Germinal center (tissue), 1 donor: Measurements from ENCODE around the gene PATL1.
"Not testable (repeated sequence)": the region's sequence is repeated elsewhere in the genome, so short reads cannot be mapped to it uniquely, and the experiment has no call there.

ENCODE experiments used
- DNase-seq: peaks from one replicate; pipeline ENCODE4 v3.0.0; 2012; ENCODE audit warnings: mixed read lengths, low spot score

The PATL1 gene

DNA sequence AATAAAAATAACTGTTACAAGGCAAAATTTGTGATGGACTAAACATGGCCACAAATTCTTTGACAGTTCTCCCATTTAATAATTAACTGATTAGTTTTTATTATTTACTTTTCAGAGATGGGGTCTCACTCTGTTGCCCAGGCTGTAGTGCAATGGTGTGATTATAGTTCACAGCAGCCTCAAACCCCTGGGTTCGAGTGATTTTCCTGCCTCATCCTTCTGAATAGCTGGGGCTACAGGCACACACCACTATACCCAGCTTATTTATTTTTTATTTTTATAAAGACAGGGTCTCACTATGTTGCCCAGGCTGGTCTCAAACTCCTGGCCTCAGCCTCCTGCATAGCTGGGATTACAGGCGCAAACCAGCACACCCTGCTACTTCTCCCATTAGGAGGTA, 4.5 kb upstream of the PATL1 start:
- no peak for DNase-seq

DNA sequence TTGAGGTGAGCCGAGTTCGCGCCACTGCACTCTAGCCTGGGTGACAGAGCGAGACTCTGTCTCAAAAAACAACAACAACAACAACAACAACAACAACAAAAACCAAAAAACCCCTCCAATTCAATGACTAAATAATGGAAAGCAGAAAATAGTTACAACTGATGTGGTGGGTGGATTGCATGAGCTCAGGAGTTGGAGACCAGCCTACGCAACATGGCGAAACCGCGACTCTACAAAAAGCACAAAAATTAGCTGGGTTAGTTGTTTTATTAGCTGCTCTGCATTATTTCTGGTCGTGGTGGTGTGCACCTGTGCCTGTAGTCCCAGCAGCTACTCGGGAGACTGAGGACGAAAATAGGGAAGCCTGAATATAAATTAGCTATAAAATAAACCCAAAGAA, 2.6 kb upstream of the PATL1 start:
- DNase-seq: no peak

DNA sequence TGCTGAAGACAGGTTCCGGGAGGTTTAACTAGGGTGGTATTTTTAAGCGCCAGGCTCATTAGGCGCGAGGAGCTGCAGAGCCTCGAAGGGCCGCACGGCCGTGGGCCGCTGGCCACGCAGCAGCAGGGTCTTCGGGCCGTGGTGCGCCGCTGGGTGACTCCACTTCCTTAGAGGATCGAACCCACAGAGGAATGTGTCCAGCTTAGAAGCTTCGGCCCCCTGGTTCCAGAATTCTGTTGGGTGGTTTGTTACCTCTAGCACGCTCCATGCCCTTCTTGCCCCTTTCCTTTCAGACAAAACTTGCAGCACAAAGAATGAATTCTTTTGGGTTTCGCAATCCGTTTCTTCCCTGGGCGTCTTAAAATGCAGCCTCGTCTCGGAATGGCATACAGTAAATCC, 773 bp upstream of the PATL1 start:
- no peak for DNase-seq

DNA sequence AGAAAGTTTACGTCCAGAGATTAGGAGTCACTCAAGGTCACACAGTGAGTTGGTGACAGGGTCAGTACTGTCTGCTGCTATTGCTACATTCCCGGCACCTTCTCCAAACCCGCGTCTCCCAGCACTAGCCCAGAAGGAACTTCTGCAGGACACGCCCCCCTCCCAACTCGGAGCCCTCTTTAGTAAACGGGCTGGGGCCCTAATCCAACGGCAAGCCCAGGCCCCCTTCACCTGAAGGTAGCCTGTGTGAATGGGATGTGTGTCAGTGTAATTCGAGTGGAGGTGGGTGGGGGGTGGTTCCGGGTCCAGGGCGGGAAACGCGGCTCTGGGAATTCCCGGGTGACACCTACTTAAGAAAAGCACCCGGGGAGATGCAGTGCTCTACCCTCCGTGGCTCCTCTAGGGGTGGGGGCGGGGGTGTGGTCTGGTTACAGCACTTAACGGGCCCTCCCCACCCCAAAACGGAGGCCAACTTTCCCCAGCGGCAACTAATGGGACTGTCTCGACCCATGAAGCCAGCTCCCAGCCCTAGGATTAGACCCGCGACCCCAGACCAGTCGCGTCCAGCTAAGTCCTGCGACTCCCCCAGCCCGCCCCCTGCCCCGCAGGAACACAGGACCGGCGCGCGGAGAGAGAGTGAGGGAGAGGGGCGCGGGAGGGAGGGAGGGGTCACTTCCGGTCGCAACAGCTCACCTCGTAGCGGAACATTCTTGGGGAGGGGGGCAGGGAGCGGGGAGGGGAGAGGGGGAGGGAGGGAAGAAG, 468 bp downstream of the PATL1 start:
- peak; percentile 59 for DNase-seq

DNA sequence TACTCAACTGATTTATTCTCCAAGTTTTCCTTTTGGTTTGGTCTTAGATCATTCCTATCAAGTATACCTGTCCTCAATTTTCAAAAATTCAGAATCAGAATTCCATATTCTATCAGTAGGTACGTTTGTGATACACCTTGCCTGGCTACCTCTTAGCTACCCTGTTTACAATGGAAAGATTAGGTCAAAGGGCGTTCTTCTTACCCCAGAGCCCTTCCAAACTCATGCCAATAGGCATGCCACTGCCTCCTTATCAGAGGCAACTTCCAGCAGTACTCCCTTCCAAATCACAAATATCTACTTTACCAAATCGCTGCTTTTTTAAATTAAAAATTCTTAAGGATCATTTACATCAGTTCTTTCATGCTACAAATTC, 1.0 kb downstream of the PATL1 start:
- DNase-seq: no peak

DNA sequence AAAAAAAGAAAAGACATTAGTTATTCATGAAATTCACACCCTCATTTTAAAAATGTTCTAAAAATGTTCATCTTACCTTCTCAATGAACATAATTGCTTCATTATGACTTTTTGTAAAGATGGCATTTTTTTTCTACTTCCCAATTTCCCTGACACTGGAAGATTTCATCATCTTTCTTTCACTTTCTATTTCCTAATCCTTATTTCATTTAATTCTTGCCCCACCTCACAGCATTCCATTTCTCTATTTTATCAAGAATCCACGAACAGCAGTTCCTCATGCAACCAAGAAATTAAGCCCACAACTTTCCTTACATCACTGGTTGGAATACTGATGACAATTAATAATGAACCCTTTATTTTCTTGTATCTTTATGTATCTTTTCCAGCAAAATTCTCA, 1.9 kb downstream of the PATL1 start:
- no peak for DNase-seq

DNA sequence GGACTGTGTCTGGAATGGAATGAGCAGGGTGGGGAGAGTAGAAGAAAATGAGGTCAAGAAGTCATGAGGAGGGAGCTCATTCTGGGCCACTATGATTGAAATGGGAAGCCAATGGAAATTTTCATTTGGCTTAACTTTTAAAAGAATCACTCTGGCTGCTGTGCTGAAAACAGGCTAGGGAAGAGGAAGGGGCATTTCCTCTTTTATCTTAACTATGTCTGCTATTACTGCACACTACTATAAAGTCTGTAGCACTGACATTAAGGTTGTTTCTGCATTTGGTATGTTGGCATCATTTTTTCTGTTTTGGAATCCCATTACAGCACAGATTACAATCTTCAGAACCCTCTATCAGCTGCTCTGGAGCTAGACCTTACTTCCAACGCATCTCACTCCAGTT, 8.2 kb downstream of the PATL1 start:
- DNase-seq: no peak

DNA sequence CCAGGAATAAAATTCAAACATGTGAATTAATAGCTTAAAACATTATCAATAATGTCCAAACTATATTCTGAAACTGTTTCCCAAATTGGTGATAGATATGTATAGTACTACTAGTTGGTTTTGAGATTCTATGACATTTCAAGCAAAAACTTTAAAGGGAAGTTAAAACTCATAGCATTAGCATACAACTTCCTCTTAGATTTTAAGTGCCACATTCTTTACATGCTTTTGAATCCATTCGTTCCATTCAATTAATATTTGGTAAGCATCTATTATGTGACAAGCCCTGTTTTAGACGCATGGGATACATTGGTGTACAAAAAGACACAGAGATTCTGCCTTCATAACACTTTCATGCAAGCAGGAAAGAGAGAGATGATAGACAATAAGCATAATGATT, 8.9 kb downstream of the PATL1 start:
- DNase-seq: no peak

DNA sequence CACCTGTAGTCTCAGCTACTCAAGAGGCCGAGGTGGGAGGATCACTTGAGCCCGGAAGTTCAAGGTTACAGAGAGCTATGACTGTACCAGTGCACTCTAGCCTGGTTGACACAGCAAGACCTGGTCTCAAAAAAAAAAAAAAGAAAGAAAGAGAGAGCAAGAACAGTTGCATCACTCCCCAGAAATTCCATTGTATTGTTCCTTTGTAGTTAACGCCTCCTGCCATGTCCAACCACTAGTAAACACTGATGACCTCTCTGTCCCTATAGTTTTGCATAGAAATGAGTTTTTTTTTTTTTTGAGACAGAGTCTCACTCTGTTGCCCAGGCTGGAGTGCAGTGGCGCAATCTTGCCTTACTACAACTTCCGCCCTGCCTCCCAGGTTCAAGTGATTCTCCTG, 10.8 kb downstream of the PATL1 start:
- no peak for DNase-seq

DNA sequence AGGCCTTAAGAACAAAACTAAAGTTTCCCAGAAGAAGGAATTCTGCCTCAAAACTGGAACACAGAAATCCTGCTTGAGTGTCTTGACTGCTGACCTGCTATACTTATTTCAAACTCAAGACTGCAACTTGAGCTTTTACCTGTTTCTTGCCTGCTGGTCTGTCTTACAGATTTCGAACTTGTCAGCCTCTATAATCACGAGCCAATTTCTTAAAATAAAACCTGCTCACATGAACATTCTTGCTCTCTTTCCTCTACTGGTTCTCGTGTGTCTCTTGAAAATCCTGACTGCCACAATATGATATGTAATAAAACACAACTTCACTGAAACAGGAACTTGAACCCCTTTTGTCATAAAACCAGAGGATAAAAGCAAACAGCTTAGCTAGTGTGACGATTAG, 13.9 kb downstream of the PATL1 start:
- no peak for DNase-seq

DNA sequence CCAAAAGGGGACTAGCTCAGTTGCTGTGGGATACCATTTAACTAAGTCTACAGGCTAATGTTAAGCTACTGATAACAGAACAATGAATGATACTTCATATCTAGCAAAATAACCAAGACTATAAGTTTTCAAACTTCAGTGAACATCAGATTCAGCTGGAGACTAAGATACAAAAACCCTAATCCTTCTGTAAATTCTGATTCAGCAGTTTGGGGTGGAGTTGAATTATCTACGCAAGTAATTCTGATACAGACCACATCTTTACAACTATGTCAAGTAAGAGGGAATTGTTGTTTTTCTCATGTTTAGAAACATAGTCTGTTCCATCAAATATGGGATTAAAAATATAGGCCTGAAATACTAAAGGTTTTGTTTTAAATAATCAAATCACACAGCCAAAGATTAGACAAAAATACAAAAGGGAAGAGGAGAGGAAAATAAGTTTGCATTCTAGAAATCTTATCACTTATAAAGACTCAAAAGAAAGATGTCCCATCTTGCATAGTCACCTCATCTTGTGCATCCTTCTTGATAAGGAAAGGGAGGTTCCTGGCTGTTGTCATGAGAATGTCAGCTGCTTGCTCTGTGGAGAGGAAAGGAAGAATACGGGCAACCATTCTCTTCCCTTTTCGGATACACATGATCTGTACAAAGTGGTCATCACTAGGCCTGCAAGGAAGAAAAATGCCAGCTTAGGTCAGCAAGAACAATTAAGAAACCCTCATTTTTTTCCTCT, 21.4 kb downstream of the PATL1 start:
- no peak for DNase-seq

DNA sequence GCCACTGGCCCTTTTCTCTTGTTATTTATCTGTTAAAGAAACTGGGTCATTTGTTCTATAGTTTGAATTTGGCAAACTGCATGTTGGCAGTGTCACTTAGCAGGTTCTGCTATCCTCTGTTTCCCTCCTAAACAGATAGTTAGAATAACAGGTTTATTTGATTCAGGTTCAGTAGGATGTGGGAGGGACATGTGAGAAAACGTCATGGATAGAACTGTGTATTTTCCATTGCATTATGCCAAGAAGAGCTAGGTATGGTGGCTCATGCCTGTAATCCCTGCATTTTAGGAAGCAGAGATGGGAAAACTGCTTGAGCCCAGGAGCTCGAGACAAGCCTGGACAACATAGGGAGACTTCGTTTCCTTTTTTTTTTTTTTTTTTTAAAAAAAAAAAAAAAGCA, 24.3 kb downstream of the PATL1 start:
- no peak for DNase-seq

DNA sequence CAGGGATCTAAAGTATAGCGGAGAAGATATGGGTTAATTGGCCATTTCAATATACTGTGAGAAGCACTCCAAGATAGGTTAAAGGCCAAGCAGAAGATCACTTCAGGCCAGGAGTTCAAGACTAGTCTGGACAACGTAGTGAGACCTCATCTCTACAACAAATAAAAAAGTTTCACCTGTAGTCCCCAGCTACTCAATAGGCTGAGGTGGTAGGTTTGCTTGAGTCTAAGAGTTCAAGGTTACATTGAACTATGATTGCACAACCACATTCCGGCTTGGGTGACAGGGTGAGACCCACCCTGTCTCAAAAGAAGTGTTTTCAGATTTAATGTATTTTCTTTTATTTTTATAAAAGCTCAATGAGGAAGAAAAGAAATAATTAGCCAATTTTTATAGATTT, 25.4 kb downstream of the PATL1 start:
- no peak for DNase-seq

DNA sequence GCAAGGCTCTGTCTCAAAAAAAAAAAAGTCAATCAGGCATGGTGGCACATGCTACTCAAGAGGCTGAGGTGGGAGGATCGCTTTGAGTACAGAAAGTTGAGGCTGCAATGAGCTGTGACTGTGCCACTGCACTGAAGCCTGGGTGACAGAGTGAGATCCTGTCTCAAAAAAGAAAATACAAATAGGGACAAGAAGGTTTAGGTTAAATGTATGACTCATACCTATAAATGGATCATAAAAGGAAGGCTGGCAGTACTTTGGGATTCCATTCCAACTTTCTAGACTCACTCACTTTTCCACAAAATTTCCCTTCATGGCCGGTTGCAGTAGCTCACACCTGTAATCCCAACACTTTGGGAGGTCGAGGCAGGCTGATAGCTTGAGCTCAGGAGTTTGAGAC, 27.7 kb downstream of the PATL1 start:
- DNase-seq: no peak

DNA sequence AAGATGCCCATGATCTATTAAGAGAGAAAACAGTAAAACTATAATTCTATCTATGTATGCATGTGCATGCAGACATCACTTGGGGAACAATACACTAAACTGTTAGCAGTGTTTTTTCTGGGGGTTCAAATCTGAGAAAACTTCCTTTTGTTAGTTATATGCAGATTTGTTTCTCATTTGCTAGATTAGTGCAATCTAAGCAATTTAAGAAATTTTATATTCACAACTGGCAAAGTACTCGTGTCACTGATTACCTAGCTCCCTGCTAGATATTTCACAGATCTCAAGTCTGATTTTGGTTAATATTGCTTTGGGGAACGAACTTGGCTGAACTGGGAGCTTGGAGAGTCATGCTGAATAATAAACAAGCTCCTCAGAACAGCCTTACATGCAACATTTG, 38.3 kb downstream of the PATL1 start:
- no peak for DNase-seq

DNA sequence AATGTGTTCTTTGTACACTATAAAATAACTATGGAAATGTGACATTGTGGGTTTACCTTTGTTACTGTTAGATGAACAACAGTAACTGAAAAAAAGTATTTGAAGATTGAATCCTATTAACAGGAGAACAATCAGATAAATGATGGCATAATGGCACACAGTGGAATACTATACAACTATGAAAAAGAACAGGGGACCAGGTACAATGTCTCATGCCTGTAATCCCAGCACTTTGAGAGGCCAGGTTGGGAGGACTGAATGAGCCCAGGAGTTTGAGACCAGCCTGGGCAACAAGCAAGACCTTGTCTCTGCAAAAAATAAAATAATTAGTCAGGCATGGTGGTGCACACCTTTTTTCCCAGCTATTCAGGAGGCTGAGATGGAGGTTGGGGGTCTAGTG, 38.8 kb downstream of the PATL1 start:
- no peak for DNase-seq

DNA sequence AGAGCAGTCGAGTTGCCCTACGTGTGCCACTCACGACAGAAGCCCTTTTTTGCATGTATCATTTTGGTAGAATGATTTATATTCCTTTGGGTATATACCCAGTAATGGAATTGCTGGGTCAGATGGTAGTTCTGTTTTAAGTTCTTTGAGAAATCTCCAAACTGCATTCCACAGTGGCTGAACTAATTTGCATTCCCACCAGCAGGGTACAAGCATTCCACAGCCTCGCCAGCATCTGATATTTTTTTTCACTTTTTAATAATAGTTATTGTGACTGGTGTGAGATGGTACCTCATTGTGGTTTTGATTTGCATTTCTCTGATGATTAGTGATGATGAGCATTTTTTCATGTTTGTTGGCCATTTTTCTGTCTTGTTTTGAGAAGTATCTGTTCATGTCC, 41.9 kb downstream of the PATL1 start:
- DNase-seq: not testable (repeated sequence)

DNA sequence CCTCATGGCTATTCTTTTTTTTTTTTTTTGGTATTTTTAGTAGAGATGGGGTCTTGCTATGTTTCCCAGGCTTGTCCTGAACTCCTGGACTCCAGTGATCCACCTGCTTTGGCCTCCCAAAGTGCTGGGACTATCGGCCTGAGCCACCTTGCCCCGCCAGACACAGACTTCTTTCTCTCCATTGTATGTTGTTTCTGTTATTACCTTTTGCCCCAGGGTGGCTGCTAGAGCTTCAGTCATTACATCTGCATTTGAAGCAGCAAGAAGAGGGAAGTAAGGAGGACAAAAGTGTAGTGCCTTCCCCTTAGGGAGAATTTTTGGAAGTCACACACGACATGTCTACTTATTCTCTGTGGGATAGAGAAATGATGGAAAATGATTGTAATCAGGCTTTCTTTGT, 43.1 kb downstream of the PATL1 start:
- no peak for DNase-seq

DNA sequence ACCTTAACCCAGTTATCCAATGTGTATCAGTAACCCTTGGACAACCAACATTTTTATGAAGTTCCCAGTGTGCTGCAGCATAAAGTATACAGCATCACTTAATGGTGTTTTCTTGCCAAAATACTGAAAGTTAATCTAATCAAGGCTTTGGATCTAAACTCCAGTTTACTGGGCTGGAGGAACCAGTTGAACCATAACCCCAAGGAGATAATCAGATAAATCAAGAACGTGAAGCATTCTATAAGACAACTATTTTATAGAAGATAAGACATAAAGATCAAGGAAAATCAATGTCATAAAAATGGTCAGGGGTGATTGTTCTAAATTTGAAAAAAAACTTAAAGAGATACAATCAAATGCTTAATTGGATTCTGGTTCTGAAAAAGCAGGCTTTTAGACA, 51.0 kb downstream of the PATL1 start:
- no peak for DNase-seq

DNA sequence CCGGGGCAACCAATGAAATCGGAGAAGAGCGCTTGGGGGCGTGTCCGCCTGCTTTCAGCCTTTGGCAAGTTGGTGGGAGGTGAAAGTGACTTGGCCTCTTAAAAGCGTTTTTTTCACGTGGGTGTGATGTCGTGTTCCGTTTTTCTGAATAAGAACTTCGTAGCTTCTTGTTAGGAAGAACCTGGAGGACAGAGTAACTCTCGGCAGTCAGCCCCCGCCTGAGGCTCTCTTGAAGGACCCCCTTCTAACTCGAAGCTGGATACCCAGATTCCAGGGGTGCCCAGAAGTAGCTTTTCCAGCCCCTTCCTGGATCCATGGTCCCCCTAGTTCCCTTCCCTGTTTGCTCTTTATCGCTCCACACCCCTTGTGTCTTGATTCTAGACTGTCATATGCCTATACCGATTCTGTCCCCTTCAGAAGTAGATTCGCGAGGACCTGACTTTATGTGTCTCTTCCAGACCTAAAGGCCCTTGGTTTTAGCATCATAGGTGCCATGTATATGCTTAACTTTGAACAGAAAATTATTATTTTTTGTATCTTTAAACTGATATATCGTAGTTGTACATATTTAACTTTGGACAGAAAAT, 52.3 kb downstream of the PATL1 start:
- no peak for DNase-seq

DNA sequence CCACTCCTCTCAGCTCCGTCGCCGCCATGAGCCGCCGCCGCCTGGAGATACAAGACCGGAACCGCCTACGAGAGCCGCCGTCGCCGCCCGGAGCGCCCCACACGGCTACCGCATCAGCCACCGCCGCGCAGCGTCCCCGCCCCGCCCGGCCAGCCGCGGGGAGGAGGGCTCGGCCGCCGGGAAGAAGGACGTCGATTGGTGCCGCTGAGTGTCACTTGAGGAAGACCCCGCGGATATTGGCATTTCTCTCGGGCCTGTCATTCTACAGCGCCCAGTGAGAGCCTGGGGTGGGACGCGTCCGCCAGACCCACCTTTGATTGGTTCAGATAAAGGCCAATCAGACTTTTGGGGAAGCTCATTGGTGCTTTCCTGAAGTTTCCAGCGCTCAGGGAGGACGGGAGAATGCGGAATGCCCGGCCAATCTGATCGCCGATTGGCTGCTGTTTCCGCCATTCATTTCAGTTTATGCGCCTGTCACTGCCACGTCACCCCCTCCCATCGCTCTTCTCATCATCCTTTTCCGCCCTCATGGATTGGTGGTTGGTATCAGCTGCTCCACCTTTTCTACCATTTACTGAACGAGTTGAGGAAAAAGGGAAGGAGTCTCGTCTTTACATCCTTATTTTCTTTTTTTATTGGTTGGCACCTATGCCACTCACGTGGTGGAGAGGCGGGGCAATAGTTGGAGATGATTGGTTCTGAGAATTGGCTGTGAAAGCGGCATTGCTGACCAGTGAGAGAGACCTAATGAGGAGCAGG, 53.0 kb downstream of the PATL1 start, which contains the start of gene OSBP:
Gene OSBP, minus strand, starts transcription at position 138 of the 759 bp plus-strand sequence. Its CDS starts 110 bp downstream, at position 28.
- peak; percentile 98 for DNase-seq

DNA sequence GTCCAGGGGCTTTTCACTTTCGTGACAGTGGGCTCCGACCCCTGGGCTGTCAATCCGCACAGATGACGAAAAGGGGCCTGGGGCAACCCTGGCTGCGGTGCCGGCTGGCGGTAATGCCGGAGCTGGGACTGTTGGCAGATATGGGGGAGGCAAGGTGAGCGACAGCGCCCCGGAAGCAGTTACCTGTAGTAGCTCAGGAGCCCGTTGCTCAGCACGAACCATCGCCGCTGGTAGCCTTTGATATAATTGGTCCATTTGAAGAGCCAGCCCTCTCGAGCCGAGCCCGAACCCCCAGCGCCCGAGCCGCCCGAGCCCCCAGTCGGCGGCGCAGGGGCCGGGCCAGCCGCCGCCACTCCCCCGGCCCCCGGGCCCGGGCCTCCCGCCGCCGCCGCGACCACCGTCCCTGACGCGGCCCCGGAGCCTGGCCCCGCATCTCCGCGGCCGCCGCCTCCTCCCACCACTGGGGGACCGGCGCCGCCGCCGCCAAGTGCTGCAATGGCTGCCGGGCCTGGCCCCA, 53.7 kb downstream of the PATL1 start:
- no peak for DNase-seq
